Pericardium fibroblast (primary cell): Measurements from ENCODE around the gene SLC19A2. TPM values are rescaled to one million over a fixed set of nuclear protein-coding genes. Genes with fewer than 3 reads are reported as not detected.

ENCODE experiments used
- total RNA-seq: library from RNA; depleted of rRNA; stranded (reverse); fragments of >200 nt; gene quantifications from 2 replicates; pipeline ENCODE4 v1.2.3, GENCODE V29; 2015

Gene SLC19A2
- 8.3 and 11.8 TPM in 2 replicates for total RNA-seq

DNA sequence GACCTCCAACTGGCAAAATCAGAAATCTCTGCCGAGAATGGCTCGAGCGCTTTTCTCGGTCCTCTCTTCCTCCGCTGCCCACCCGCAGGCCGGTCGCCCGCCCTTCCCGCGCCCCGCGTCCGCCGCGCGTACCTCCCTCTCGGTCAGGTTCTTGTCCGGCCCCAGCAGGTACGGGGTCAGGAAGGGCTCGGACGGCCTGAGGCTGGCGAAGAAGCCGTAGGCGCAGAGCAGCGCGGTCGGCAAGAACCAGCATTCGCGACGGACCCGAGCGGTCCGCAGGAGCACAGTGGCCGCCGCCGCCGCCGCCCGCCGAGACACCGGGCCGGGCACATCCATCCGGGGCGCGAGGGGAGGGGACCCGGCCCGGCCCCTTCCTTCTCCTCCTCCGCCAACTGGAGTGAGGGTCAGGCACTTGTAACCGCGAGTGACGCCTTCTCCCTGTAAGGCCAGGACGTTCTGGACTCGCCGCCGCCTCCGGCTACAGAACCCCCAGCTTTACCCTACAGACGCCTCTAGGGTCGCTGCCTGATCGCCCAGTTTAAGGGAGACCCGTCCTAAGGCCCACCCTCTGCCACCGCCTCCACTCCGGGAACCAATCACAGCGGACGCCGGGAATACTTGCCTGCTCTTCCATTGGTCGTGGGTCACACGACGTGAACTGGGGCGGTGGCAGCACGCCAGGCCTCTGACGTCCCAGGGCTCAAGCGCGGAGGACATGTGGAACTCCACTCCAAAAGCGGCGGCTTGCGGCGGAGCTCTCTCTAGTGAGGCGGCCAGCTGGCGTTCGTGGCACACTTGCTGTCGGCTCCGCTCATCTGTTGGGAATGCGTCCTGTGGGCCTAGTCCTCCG lies at the start of gene SLC19A2:
TSS of gene SLC19A2 (minus strand) at position 514 of the 850 bp plus-strand sequence. CDS start at position 336, 178 bp downstream.

DNA sequence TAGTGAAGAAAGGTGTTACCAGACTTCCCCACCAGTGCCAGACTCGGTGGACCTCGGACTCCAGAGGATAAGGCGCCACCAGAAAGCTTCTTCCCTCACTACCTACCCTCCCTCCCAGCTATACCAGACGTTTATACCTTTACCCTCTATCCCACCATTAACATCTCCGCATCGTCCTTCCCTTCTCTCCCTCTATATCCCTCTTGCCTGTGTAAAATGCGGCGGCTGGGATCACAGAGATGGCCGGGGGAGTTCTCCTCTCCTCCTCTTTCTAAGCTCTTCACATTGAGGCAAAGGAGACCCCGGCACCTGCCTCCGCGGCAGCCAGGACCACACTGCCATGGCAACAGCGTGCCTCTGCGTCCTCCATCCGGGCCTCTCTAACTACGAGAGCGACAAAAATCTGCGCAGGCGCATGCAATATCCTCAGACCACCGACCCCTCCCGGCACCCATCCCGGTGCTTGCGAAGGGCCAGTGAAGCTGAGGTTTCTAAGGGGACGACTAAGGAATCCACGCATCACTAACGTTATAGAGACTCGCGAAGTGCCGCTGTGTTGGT lies 58.6 kb downstream of the SLC19A2 start, which contains the start of gene CCDC181:
TSS of gene CCDC181 (minus strand) at position 394 of the 561 bp plus-strand sequence. CDS start 2,547 bp downstream, outside the sequence.

Other genes with a start within 250 kb of the SLC19A2 start
- 9.5 and 20.2 TPM in 2 replicates for gene NME7, start 118.1 kb downstream of the SLC19A2 start, total RNA-seq
- gene BLZF1, start 117.7 kb downstream of the SLC19A2 start, total RNA-seq: 11.7 and 14.8 TPM in 2 replicates
- gene CCDC181, start 58.5 kb downstream of the SLC19A2 start, total RNA-seq: not detected in 2 replicates
- gene F5, start 100.5 kb upstream of the SLC19A2 start, total RNA-seq: not detected in 2 replicates
- gene SELP, start 144.2 kb upstream of the SLC19A2 start, total RNA-seq: 0.58 TPM in 1 of 2 replicates, not detected in the other
- gene SELL, start 225.7 kb upstream of the SLC19A2 start, total RNA-seq: 0.26 TPM in 1 of 2 replicates, not detected in the other
- not detected in 2 replicates for gene SELE, start 248.1 kb upstream of the SLC19A2 start, total RNA-seq